GM12878 (cell line): ENCODE measurements around the gene ABCG1. TPM values are rescaled to one million over a fixed set of nuclear protein-coding genes. Genes with fewer than 3 reads are reported as not detected.

ENCODE experiments used
- ATAC-seq: fragments of 200-7000 bp; cut with Tn5 transposase; 3 replicates; pipeline ENCODE4 v1.9.1; 2020; ENCODE audit warnings: mild to moderate bottlenecking, moderate library complexity
- BruUV-seq: library from RNA; stranded (reverse); fragments of 400-500 nt; replicated peaks from 2 replicates; lab custom pipeline; 2021; lab: Mats Ljungman, UMichigan
- CTCF ChIA-PET: fragments of 300-600 bp; sonication (Branson Sonifier 250); formaldehyde crosslinking; extraction: SDS; loops from one replicate; lab custom pipeline; 2021; ENCODE audit warnings: inconsistent platforms; lab: Yijun Ruan, JAX
- POLR2A ChIA-PET: fragments of 350-600 bp; formaldehyde crosslinking; extraction: SDS; loops from one replicate; lab custom pipeline; 2021; ENCODE audit warnings: inconsistent platforms; lab: Charles Lee
- RAD21 ChIA-PET: fragments of 300-600 bp; sonication (Branson Sonifier 250); formaldehyde crosslinking; loops from one replicate; lab custom pipeline; 2023; ENCODE audit warnings: antibody characterized with exemption; ENCODE audit not compliant: unreplicated experiment; lab: Charles Lee
- SMC1A ChIA-PET: fragments of 300-600 bp; sonication (Branson Sonifier 250); formaldehyde crosslinking; loops from one replicate; lab custom pipeline; 2023; ENCODE audit not compliant: unreplicated experiment, uncharacterized antibody; lab: Charles Lee
- DNase-seq: peaks from one replicate; pipeline ENCODE4 v3.0.0-alpha.2; 2011; ENCODE audit warnings: low read depth, low spot score
- FAIRE-seq: peaks from 3 replicates; lab custom pipeline; 2011; peaks lifted over from hg19 to GRCh38; lab: Jason Lieb, UNC
- H2AFZ ChIP-seq: 2 replicates; pipeline ENCODE4 v1.6.0; 2011; ENCODE audit warnings: low read depth, low read length, control low read depth; ENCODE audit not compliant: control insufficient read depth
- H3K27ac ChIP-seq: 2 replicates; pipeline ENCODE4 v1.5.1; 2011; ENCODE audit warnings: control low read depth; ENCODE audit not compliant: control insufficient read depth, insufficient read depth
- H3K27me3 ChIP-seq, 2 experiments: replicated peaks in 1 of 2; 2 replicates each; pipeline versions ENCODE4 v1.6.0 to v1.6.1; 2011; ENCODE audit warnings: low read length in 1 of 2; ENCODE audit not compliant: control insufficient read depth in 2 of 2, insufficient read depth in 2 of 2
- H3K36me3 ChIP-seq, 2 experiments: 2 replicates each; pipeline ENCODE4 v1.5.1; 2011; ENCODE audit warnings: low read length in 1 of 2; ENCODE audit not compliant: control insufficient read depth in 2 of 2, insufficient read depth in 2 of 2
- H3K4me1 ChIP-seq: 2 replicates; pipeline ENCODE4 v1.6.1; 2011; ENCODE audit warnings: mild to moderate bottlenecking, low read length, moderate library complexity, mixed read lengths; ENCODE audit not compliant: control insufficient read depth, insufficient read depth
- H3K4me2 ChIP-seq: 2 replicates; pipeline ENCODE4 v1.6.0; 2011; ENCODE audit warnings: control low read depth; ENCODE audit not compliant: control insufficient read depth, insufficient read depth
- H3K4me3 ChIP-seq: fragments of 200-600 bp; sonication (generic); 2 replicates; pipeline ENCODE4 v1.5.1; 2016
- H3K79me2 ChIP-seq: 2 replicates; pipeline ENCODE4 v1.6.0; 2011; ENCODE audit warnings: low read length; ENCODE audit not compliant: control insufficient read depth, insufficient read depth
- H3K9ac ChIP-seq: 2 replicates; pipeline ENCODE4 v1.8.0; 2011; ENCODE audit warnings: low read length, control low read depth, mixed read lengths; ENCODE audit not compliant: control insufficient read depth, insufficient read depth
- H3K9me3 ChIP-seq: replicated peaks from 3 replicates; pipeline ENCODE4 v1.5.1; 2011; ENCODE audit warnings: mild to moderate bottlenecking, low read length; ENCODE audit not compliant: control insufficient read depth, insufficient read depth
- H4K20me1 ChIP-seq: 2 replicates; pipeline ENCODE4 v1.6.0; 2011; ENCODE audit not compliant: control insufficient read depth, insufficient read depth
- BCLAF1 ChIP-seq: fragments of 450-650 bp; IDR thresholded peaks from 2 replicates; pipeline ENCODE4 v1.6.1; 2017; ENCODE audit warnings: antibody characterized with exemption, mild to moderate bottlenecking, moderate library complexity
- ETV6 ChIP-seq, 2 experiments: fragments of 450-650 bp in 1 of 2; IDR thresholded peaks in 1 of 2; conservative IDR thresholded peaks in 1 of 2; 2 replicates each; pipeline ENCODE4 v1.6.1; 2014; ENCODE audit warnings: antibody characterized with exemption in 1 of 2, borderline replicate concordance in 1 of 2, low read depth in 1 of 2, mild to moderate bottlenecking in 1 of 2, moderate library complexity in 1 of 2
- GATAD2B ChIP-seq: fragments of 450-650 bp; conservative IDR thresholded peaks from 2 replicates; pipeline ENCODE4 v1.6.1; 2017; ENCODE audit warnings: low read depth, mild to moderate bottlenecking, moderate library complexity
- KLF5 ChIP-seq: fragments of 450-650 bp; IDR thresholded peaks from 2 replicates; pipeline ENCODE4 v1.6.1; 2014; ENCODE audit warnings: mild to moderate bottlenecking; ENCODE audit not compliant: partially characterized antibody
- RELA ChIP-seq: fragments of 450-650 bp; IDR thresholded peaks from 2 replicates; pipeline ENCODE4 v1.8.0; 2014; ENCODE audit warnings: borderline replicate concordance; ENCODE audit not compliant: partially characterized antibody
- SREBF1 ChIP-seq: IDR thresholded peaks from 2 replicates; pipeline ENCODE4 v1.6.1; 2012; ENCODE audit warnings: mild to moderate bottlenecking, low read length
- SREBF2 ChIP-seq: IDR thresholded peaks from 2 replicates; pipeline ENCODE4 v1.6.1; 2012; ENCODE audit warnings: mild to moderate bottlenecking, low read length
- TCF7 ChIP-seq: IDR thresholded peaks from 2 replicates; pipeline ENCODE4 v1.6.1; 2014; ENCODE audit warnings: antibody characterized with exemption, borderline replicate concordance
- ZBED1 ChIP-seq: IDR thresholded peaks from 2 replicates; pipeline ENCODE4 v1.6.1; 2016; ENCODE audit warnings: borderline replicate concordance
- ZNF384 ChIP-seq: IDR thresholded peaks from 2 replicates; pipeline ENCODE4 v1.6.1; 2012; ENCODE audit warnings: low read depth, mild to moderate bottlenecking, low read length, improper control_type of control experiment, borderline replicate concordance
- WGBS: methylation state at CpG from one replicate; pipeline ENCODE4 v1.1.6; 2016; ENCODE audit warnings: low lambda C conversion rate; ENCODE audit not compliant: insufficient replicate concordance, insufficient coverage; ENCODE audit errors: missing lambda C conversion rate; 5-methylcytosine and 5-hydroxymethylcytosine counted together
- in situ Hi-C: fragments of 300-500 bp; cut with MboI; formaldehyde crosslinking; loops from 9 replicates; pipeline ENCODE4 v1.14.3; 2018; ENCODE audit warnings: mixed read lengths
- intact Hi-C: fragments of 100-400 bp; cut with micrococcal nuclease; formaldehyde crosslinking; loops from one replicate; pipeline ENCODE4 v1.14.2; 2022; ENCODE audit not compliant: unreplicated experiment
- polyA plus RNA-seq, 11 experiments: library from polyadenylated mRNA; depleted of rRNA in 4 of 11; unstranded in 6 of 11; stranded (reverse) in 5 of 11; fragments of >200 nt; fragmentation: Nextera tagmentation in 4 of 11; fragmentation: Illumina TruSeq in 1 of 11; extraction: Ambion mirVana in 4 of 11; extraction: Trizol in 1 of 11; gene quantifications; 1 replicate in 1 of 11; 2 replicates in 10 of 11; pipeline versions ENCODE4 v1.2.1 to v1.2.3, GENCODE V29; 2011 to 2016; ENCODE audit warnings: inconsistent platforms in 2 of 11, missing spikeins in 2 of 11, low read depth in 1 of 11
- total RNA-seq, 4 experiments: library from RNA; depleted of rRNA in 3 of 4; stranded (reverse); fragments of >200 nt in 3 of 4; fragmentation: Illumina TruSeq in 1 of 4; extraction: Trizol in 1 of 4; gene quantifications; 2 replicates each; pipeline versions ENCODE4 v1.2.1 to v1.2.3, GENCODE V29; 2013 to 2021
- TF ChIP-seq, protein P1 (sequence below): fragments of 450-650 bp; conservative IDR thresholded peaks from 2 replicates; pipeline ENCODE4 v1.6.1; 2017; ENCODE audit warnings: mild to moderate bottlenecking, moderate library complexity

The ABCG1 gene
- total and polyA plus RNA-seq, 10 of the 15 experiments (the other 5 are each of a cell fraction or from before 2014, with no cell fraction given) = 0.59 to 19.3 (median 5.7) TPM

- no peak for TF ChIP-seq BCLAF1
- TF ChIP-seq RELA = no peak
Observed at GRCh38 chr21:42315296-42315891, 96.5 kb downstream of the ABCG1 start, which contains the start of gene TFF3 (continued).

DNA sequence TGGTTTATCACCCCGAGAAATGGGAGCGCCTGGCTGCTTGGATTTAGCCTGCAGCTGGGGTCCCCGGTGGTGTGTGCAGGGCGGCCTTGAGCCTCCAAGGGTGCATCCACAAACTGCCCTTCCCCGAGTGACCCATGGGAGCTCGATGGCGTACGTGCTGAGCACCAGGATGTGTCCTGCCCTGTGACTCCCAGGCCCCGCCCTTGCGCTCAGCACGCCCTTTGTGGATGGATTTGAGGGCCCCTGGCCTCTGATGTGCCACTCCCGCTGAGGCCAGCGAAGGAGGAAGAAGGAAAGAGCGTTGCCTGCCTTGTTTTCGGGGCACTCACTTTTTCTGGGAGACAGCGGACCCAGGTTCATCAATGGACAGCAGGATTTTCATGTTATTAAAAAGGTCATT lies 98.0 kb downstream of the ABCG1 start:
- SMC1A ChIA-PET = interaction anchor here (0.6 to 0.9 kb wide), 2 partner anchors 116 to 220 kb away, joined by 3 read pairs; no protein-coding TSS in a partner anchor
- Histone ChIP-seq H3K79me2 (no peaks in the 10 kb centered on the region), H3K4me3 (no peak overlapping the region), H3K4me1 (peaks cover 3% of the 10 kb centered on the region), H4K20me1 (no peaks in the 10 kb centered on the region), H3K9ac (no peak overlapping the region), H3K36me3 (no peaks in the 10 kb centered on the region), H3K27ac (no peak overlapping the region), H3K9me3 (no peaks in the 10 kb centered on the region), H3K27me3 (no peaks in the 10 kb centered on the region), H2AFZ (no peak overlapping the region), H3K4me2 (no peak overlapping the region)
- in situ Hi-C loops = no loop called here
- ATAC-seq (no peak), DNase-seq (no peak), FAIRE-seq (no peak)
- BruUV-seq = no TSS peak
- intact Hi-C loops = no loop called here
- CTCF ChIA-PET = no interaction called here
- TF ChIP-seq SREBF1 (no peak), TCF7 (no peak), ZBED1 (no peak), ZNF384 (no peak), ETV6 (conservative IDR thresholded peaks at IDR 0.05 in 1 of 2, IDR thresholded peaks at IDR 0.05 in 1 of 2; ENCODE audit: borderline replicate concordance in 1 of 2, low read depth in 1 of 2) (no peak), SREBF2 (no peak), GATAD2B (no peak), KLF5 (no peak)
- TF ChIP-seq, protein P1, sequence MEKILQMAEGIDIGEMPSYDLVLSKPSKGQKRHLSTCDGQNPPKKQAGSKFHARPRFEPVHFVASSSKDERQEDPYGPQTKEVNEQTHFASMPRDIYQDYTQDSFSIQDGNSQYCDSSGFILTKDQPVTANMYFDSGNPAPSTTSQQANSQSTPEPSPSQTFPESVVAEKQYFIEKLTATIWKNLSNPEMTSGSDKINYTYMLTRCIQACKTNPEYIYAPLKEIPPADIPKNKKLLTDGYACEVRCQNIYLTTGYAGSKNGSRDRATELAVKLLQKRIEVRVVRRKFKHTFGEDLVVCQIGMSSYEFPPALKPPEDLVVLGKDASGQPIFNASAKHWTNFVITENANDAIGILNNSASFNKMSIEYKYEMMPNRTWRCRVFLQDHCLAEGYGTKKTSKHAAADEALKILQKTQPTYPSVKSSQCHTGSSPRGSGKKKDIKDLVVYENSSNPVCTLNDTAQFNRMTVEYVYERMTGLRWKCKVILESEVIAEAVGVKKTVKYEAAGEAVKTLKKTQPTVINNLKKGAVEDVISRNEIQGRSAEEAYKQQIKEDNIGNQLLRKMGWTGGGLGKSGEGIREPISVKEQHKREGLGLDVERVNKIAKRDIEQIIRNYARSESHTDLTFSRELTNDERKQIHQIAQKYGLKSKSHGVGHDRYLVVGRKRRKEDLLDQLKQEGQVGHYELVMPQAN = no peak
- RAD21 ChIA-PET = no interaction called here
- POLR2A ChIA-PET = no interaction called here
- WGBS = 57% methylated on average over 16 of the region's 16 CpGs
